Tibial artery (tissue), 4 donors: ENCODE data around the gene DCLK2.
A peak's percentile ranks its signal among the peaks of the same experiment; 100 is the strongest.

Experiments
- DNase-seq, 2 donors: peaks; one replicate each; pipeline ENCODE4 v3.0.0-alpha.2; 2019
- H3K27ac ChIP-seq, 2 donors: fragments of 200-600 bp; sonication (generic) in 1 of 2; 1 replicate in 1 of 2; 2 replicates in 1 of 2; pipeline ENCODE4 v1.5.1; 2018 to 2019; ENCODE audit warnings: mild to moderate bottlenecking in 1 of 2
- H3K27me3 ChIP-seq, 2 donors: fragments of 200-600 bp; sonication (generic) in 1 of 2; one replicate each; pipeline versions ENCODE4 v1.5.1 to v1.6.0; 2016 to 2019
- H3K36me3 ChIP-seq, 3 donors: fragments of 200-600 bp; sonication (generic) in 2 of 3; one replicate each; pipeline ENCODE4 v1.5.1; 2016 to 2019; ENCODE audit warnings: mild to moderate bottlenecking in 2 of 3
- H3K4me1 ChIP-seq, 4 donors: fragments of 200-600 bp; sonication (generic) in 2 of 4; 1 replicate in 3 of 4; 2 replicates in 1 of 4; pipeline ENCODE4 v1.5.1; 2016 to 2019
- H3K4me3 ChIP-seq, 2 donors: fragments of 200-600 bp; sonication (generic) in 1 of 2; 1 replicate in 1 of 2; 2 replicates in 1 of 2; pipeline ENCODE4 v1.5.1; 2018 to 2019; ENCODE audit warnings: mild to moderate bottlenecking in 2 of 2
- H3K9me3 ChIP-seq, 3 donors: fragments of 200-600 bp; sonication (generic) in 1 of 3; one replicate each; pipeline ENCODE4 v1.5.1; 2016 to 2019
- CTCF ChIP-seq, 2 experiments: fragments of 200-600 bp in 1 of 2; fragments of 450-650 bp in 1 of 2; IDR thresholded peaks; one replicate each; pipeline ENCODE4 v1.5.1; 2017 to 2019; ENCODE audit warnings: antibody characterized with exemption in 2 of 2, mild to moderate bottlenecking in 1 of 2, moderate library complexity in 1 of 2
- intact Hi-C: fragments of 100-400 bp; cut with DNase I; formaldehyde crosslinking; loops from one replicate; pipeline ENCODE4 v1.15.0; 2023; ENCODE audit warnings: low total_unique reads

DCLK2 gene

GRCh38 chr4:150078041-150078578, at the start of gene DCLK2:
TSS of gene DCLK2 (plus strand) at chr4:150078445. CDS start at chr4:150079028, 583 bp downstream.
- peak within 1 kb of the TSS; percentile 81 to 83 for H3K27ac ChIP-seq
- intact Hi-C loops = loop anchor here (10.0 kb wide), 1 partner anchor 157 kb away; no protein-coding TSS in a partner anchor

GRCh38 chr4:150032541-150032940, 45.7 kb upstream of the DCLK2 start:
- no peaks in the 10 kb centered on the region for H3K27me3 ChIP-seq
- H3K4me3 ChIP-seq = no peak overlapping the region
- H3K36me3 ChIP-seq = no peaks in the 10 kb centered on the region
- no peak overlapping the region for H3K27ac ChIP-seq
- H3K9me3 ChIP-seq = no peaks in the 10 kb centered on the region
- no peak for TF ChIP-seq CTCF (IDR thresholded peaks at IDR 0.05)
- intact Hi-C loops = no loop called here
- H3K4me1 ChIP-seq = no peaks in the 10 kb centered on the region
- DNase-seq = no peak

More at GRCh38 chr4:150078041-150078578, at the start of gene DCLK2:
- Histone ChIP-seq H3K4me3 (peak within 1 kb of the TSS; percentile 66 to 72), H3K9me3 (no peaks in the 10 kb centered on the region), H3K4me1 (peaks cover 0 to 40% (median 23%) of the 10 kb centered on the region in 4 donors), H3K27me3 (no peaks in the 10 kb centered on the region), H3K36me3 (no peaks in the 10 kb centered on the region)
- peak; percentile 8 to 16 for TF ChIP-seq CTCF (IDR thresholded peaks at IDR 0.05)
- peak; percentile 65 to 86 for DNase-seq

- Histone ChIP-seq H3K9me3 (no peaks in the 10 kb centered on the region), H3K4me3 (no peak overlapping the region), H3K4me1 (no peaks in the 10 kb centered on the region), H3K36me3 (no peaks in the 10 kb centered on the region), H3K27ac (no peak overlapping the region), H3K27me3 (no peaks in the 10 kb centered on the region)
- intact Hi-C loops = no loop called here
- DNase-seq = no peak
- TF ChIP-seq CTCF (IDR thresholded peaks at IDR 0.05) = no peak
These were observed 45.2 kb upstream of the DCLK2 start for GRCh38 chr4:150033081-150033480.

GRCh38 chr4:150033901-150034300, 44.3 kb upstream of the DCLK2 start:
- Histone ChIP-seq H3K9me3 (no peaks in the 10 kb centered on the region), H3K27ac (no peak overlapping the region), H3K36me3 (no peaks in the 10 kb centered on the region), H3K27me3 (no peaks in the 10 kb centered on the region), H3K4me1 (no peaks in the 10 kb centered on the region), H3K4me3 (no peak overlapping the region)
- TF ChIP-seq CTCF (IDR thresholded peaks at IDR 0.05) = no peak
- intact Hi-C loops = no loop called here
- no peak for DNase-seq

- TF ChIP-seq CTCF (IDR thresholded peaks at IDR 0.05) = no peak
- no peaks in the 10 kb centered on the region for H3K27me3 ChIP-seq
- no peak overlapping the region for H3K27ac ChIP-seq
- H3K4me1 ChIP-seq = no peaks in the 10 kb centered on the region
- H3K9me3 ChIP-seq = no peaks in the 10 kb centered on the region
- no peaks in the 10 kb centered on the region for H3K36me3 ChIP-seq
- DNase-seq = no peak
- intact Hi-C loops = no loop called here
- H3K4me3 ChIP-seq = no peak overlapping the region
These were observed 40.9 kb upstream of the DCLK2 start for GRCh38 chr4:150037251-150037856.
